Activated CD8-positive, alpha-beta memory T cell treated with anti-CD3 and anti-CD28 coated beads for 24 hours (primary cell): ENCODE results near the gene ARPC4.
"Not testable (repeated sequence)": the region's sequence is repeated elsewhere in the genome, so short reads cannot be mapped to it uniquely, and the experiment has no call there.

Experiments used
- DNase-seq: peaks from one replicate; pipeline ENCODE4 v3.0.0-alpha.2; 2020

Gene ARPC4

DNA sequence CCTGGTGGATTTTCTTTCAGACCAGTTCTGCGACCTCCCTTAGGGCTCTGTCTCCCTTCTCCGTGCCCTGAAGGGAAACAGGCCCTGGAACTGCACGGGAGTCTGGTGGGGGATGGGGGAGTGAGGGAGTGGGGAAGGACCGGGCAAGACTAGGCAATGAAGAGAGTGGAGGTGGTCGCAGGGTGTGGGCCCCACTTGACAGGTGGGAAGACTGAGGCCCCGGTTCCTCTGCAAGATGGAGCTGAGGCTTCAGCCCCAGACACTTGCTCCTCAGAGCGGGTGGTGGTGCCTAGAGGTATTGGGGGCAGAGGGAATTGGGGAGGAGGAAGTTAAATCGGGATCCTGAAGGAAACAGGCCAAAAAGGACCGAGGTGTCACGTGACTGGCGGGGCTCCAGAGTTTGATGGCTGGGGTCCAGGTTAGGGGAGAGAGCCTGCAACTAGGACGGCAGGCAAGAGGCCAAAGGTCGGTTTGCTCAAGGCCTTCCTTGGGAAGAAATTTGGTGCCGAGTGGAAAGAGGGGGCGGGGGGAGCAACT, 22.5 kb upstream of the ARPC4 start:
- no peak for DNase-seq

DNA sequence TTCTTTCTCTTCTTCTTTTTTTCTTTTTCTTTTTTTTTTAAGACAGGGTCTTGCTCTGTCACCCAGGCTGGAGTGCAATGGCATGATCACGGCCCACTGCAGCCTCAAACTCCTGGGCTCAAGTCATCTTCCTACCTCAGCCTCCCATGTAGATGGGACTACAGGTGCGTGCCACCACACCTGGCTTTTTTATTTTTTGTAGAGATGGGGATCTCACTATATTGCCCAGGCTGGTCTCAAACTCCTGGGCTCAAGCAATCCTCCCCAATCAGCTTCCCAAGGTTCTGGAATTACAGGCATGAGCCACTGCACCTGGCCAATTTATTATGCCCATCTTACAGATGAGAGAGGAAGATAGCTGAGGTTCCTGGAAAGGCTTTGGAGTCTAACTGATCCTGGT, 21.9 kb upstream of the ARPC4 start:
- not testable (repeated sequence) for DNase-seq

DNA sequence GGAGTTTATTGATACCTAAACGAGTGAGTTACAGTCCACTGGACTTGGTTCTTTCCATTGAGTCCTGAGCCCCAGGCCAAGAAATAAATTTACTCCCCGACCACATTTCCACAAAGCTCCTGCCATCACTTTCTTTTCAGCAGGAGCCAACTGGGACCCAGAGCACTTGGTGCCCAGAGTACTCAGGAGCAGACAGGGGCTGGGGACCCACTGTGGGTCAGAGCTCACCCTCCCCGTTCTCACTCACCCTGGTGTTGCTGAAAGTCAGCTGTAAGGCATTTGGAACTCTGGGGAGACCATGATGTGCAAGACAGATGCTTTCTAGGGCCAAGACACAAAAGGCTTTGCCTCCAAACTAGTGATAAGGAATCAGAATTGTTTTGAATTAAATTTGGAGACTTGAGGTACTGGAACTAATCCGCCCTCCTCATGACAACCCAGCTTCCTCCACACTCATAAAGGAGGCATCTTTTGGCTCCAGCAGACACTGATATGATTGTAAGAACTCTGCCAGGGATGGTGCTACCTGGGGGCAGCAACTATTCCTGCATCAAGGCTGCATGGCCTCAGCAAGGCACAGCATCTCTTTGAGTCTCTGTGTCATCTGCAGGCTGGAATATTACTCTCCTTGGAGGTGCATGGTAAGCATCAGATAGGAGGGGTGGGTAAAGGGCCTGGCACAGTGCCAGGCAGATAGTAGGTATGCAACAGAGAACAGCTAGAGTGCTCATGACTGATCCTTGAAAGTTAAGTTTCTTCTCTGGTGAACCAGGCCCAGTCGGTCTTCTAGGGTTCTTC, 15.8 kb upstream of the ARPC4 start:
- DNase-seq, result no peak

DNA sequence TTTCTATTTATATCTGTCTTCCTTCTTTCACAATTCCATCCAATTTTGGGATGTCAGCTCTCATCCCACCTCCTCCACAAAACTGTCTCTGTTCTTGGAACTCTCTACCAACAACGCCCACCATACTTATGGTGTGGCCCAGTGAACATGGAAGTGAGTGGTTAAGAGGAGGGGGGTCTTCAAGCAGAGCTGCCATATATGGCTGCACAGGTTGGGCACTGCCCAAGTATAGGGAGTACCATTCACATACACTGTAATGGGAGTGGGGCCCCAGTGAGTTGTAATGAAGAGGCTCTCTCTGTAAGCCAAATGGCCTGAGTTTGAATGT, 15.2 kb upstream of the ARPC4 start:
- peak; percentile 67 for DNase-seq

GRCh38 chr3:9778143-9779074, 14.5 kb upstream of the ARPC4 start:
- DNase-seq, result peak; percentile 72

DNA sequence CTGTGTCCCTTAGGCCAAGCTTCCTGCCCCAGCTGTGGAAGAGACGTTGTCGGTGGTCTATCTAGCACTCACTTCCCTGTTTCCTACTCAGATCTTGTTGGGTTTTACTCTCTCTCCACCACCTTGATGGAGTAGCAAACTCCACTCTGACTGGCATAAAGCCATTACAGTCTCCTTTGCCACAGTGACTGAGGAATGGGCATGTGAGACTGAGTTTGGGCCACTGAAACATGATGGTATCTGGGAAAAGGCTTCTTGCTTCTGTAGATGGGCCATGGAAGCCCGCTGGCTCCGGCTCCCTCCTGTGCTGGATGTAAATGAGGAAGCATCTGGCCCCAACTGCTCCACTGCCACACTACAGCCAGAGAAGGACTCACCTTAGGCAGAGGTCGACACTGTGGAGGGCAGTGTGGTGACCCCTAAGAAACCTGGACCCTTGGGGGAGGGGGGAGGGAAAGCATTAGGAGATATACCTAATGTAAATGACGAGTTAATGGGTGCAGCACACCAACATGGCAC, 13.7 kb upstream of the ARPC4 start:
- peak; percentile 66 for DNase-seq

GRCh38 chr3:9779721-9780457, 13.0 kb upstream of the ARPC4 start:
- DNase-seq, result peak; percentile 87

GRCh38 chr3:9780458-9780812, 12.4 kb upstream of the ARPC4 start:
- DNase-seq, result no peak

GRCh38 chr3:9780910-9781309, 12.0 kb upstream of the ARPC4 start:
- DNase-seq, result no peak

GRCh38 chr3:9781551-9781950, 11.3 kb upstream of the ARPC4 start:
- no peak for DNase-seq

GRCh38 chr3:9781978-9782603, 10.8 kb upstream of the ARPC4 start:
- no peak for DNase-seq

DNA sequence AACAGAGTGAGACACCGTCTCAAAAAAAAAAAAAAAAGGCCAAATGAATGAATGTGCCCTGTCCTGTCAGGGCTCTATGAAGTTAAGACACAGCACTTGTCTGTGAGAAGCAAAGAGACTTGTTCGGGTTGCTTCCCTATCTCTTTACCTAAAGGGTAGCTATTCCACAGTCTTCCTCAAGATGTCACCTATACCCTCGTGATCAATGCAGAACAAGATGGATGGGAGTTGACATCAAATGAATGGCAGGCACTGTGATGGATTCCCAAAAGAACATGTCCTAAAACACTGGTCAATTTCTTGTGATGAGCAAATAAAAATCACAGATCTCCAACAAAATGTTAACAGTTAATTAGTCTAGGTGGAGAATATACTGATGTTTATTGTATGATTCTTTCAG, 10.1 kb upstream of the ARPC4 start:
- DNase-seq, result no peak

DNA sequence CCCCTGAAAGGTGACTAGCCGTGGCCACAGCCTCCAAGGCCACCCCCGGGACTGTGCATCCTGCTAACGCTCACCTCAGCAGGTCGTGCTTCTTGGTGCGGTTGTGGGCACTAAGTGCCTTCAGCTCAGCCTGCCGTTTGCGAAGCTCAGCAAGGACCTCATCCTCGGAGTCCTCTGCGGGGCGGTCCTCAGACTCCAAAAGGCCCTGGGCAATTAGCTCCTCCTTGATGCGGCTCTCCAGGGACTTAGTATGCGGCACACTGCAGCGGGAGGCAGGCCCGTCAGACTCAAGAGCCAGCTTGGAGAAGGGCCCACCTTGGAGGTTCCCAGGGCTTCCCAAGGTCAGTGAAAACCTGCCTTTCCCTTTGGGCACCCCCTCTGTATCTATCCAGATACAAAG, 8.9 kb upstream of the ARPC4 start:
- no peak for DNase-seq

- no peak for DNase-seq
Measured at GRCh38 chr3:9784965-9785364, 7.9 kb upstream of the ARPC4 start.

GRCh38 chr3:9785602-9786001, 7.3 kb upstream of the ARPC4 start:
- no peak for DNase-seq

GRCh38 chr3:9786209-9786739, 6.6 kb upstream of the ARPC4 start:
- no peak for DNase-seq

GRCh38 chr3:9786825-9787669, 5.8 kb upstream of the ARPC4 start:
- DNase-seq, result no peak

DNA sequence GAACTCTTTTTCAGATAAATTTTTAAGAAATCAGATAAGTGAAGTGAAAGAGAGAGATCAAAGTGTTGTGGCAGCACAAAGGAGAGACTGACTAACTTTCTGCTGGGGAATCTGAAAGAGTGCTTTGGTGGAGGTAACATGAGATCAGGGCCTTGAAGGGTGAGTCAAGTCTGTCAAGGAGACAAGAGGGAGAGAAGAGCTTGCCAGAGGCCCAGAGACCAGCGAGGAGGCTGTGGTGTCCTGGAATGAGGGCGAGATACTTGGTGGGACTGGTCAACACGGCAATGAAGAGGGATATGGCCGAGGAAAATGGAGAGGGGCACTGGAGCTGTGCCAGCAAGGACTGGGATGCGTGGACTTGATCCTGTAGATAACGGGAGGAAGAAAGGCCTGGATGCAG, 5.2 kb upstream of the ARPC4 start:
- DNase-seq, result no peak

- no peak for DNase-seq
Measured at GRCh38 chr3:9791127-9791526, 1.8 kb upstream of the ARPC4 start.

DNA sequence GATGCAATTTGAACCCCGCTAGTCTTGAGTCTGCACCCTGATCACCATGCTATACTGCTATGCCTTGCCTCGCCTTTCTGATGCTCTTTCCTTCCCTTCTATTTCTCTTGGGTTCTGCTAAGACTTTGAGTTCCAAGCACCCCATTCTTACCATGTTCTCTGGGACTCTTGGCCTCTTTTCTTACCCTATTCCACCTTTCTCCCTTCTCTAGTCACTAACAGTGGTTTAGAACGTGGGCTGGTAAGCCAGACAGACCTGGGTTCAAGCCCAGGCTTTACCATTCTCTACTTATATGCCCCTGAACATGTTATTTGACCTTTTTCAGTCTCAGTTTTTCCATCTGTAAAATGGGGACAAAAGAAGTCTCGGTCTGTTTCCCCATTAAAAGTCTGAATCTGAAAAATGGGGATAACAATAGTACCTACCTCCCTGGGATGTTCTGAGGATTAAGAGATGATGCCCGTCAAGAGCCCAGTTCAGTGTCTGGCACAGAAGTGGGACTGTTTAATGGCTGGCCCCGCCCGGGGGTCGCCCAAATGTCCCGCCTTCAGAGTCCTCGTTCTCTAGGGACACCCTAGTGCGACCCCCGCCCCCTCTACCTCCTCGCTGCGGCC, 985 bp upstream of the ARPC4 start:
- no peak for DNase-seq
